HG03196 (cell line): ENCODE measurements around the gene L3MBTL4.
"Not testable (repeated sequence)": the region's sequence is repeated elsewhere in the genome, so short reads cannot be mapped to it uniquely, and the experiment has no call there.

Source experiments
- ATAC-seq: cut with Tn5 transposase; IDR thresholded peaks from one replicate; pipeline ENCODE4 v1.9.1; 2021; ENCODE audit not compliant: unreplicated experiment

Gene L3MBTL4

GRCh38 chr18:6315517-6316331 lies 99.0 kb downstream of the L3MBTL4 start:
- ATAC-seq = no peak

- ATAC-seq = no peak
Observed at GRCh38 chr18:6313415-6313814, 101.3 kb downstream of the L3MBTL4 start.

- ATAC-seq = no peak
Observed at GRCh38 chr18:6311456-6312215, 103.1 kb downstream of the L3MBTL4 start.

GRCh38 chr18:6310714-6311113 lies 104.0 kb downstream of the L3MBTL4 start:
- no peak for ATAC-seq

GRCh38 chr18:6297875-6298274 lies 116.8 kb downstream of the L3MBTL4 start:
- ATAC-seq = no peak

- no peak for ATAC-seq
Observed at GRCh38 chr18:6294148-6294784, 120.4 kb downstream of the L3MBTL4 start.

- ATAC-seq = no peak
Observed at GRCh38 chr18:6289843-6290242, 124.9 kb downstream of the L3MBTL4 start.

GRCh38 chr18:6286585-6286984 lies 128.1 kb downstream of the L3MBTL4 start:
- ATAC-seq = no peak

GRCh38 chr18:6284761-6285160 lies 129.9 kb downstream of the L3MBTL4 start:
- no peak for ATAC-seq

GRCh38 chr18:6284300-6284699 lies 130.4 kb downstream of the L3MBTL4 start:
- no peak for ATAC-seq

GRCh38 chr18:6281874-6282273 lies 132.8 kb downstream of the L3MBTL4 start:
- ATAC-seq = no peak

GRCh38 chr18:6280211-6280743 lies 134.4 kb downstream of the L3MBTL4 start:
- no peak for ATAC-seq

- no peak for ATAC-seq
Observed at GRCh38 chr18:6279308-6279707, 135.4 kb downstream of the L3MBTL4 start.

GRCh38 chr18:6273423-6273822 lies 141.3 kb downstream of the L3MBTL4 start:
- no peak for ATAC-seq

- ATAC-seq = not testable (repeated sequence)
Observed at GRCh38 chr18:6272144-6272543, 142.6 kb downstream of the L3MBTL4 start.

GRCh38 chr18:6271585-6271984 lies 143.1 kb downstream of the L3MBTL4 start:
- ATAC-seq = no peak

- ATAC-seq = peak; percentile 87
Observed at GRCh38 chr18:6270771-6271216, 143.9 kb downstream of the L3MBTL4 start.

GRCh38 chr18:6269660-6270332 lies 144.9 kb downstream of the L3MBTL4 start:
- no peak for ATAC-seq

GRCh38 chr18:6266212-6266611 lies 148.5 kb downstream of the L3MBTL4 start:
- ATAC-seq = no peak

- ATAC-seq = no peak
Observed at GRCh38 chr18:6261938-6262337, 152.8 kb downstream of the L3MBTL4 start.

GRCh38 chr18:6259324-6259723 lies 155.4 kb downstream of the L3MBTL4 start:
- not testable (repeated sequence) for ATAC-seq
